Epithelial cell of prostate (primary cell): ENCODE results near the gene CAAP1.
"Not testable (repeated sequence)": the region's sequence is repeated elsewhere in the genome, so short reads cannot be mapped to it uniquely, and the experiment has no call there.

ENCODE experiments used
- DNase-seq: peaks from one replicate; pipeline ENCODE4 v3.0.0-alpha.2; 2011; ENCODE audit warnings: low read depth, low spot score
- H3K27ac ChIP-seq: fragments of 450-650 bp; 2 replicates; pipeline ENCODE4 v1.5.1; 2017; ENCODE audit warnings: mild to moderate bottlenecking

The CAAP1 gene

GRCh38 chr9:26892251-26893029, at the start of gene CAAP1:
TSS of gene CAAP1 (minus strand) at chr9:26892802. CDS start at chr9:26892715, 87 bp downstream.
- H3K27ac ChIP-seq: peak within 1 kb of the TSS; percentile 97
- DNase-seq: peak; percentile 53

- H3K27ac ChIP-seq: no peak overlapping the region
These were observed 48.2 kb upstream of the CAAP1 start for GRCh38 chr9:26940779-26941178.

GRCh38 chr9:26939955-26940711, 47.5 kb upstream of the CAAP1 start:
- DNase-seq: no peak
- no peak overlapping the region for H3K27ac ChIP-seq

More at GRCh38 chr9:26940779-26941178, 48.2 kb upstream of the CAAP1 start:
- DNase-seq: no peak

GRCh38 chr9:26937816-26938371, 45.3 kb upstream of the CAAP1 start:
- DNase-seq: no peak

GRCh38 chr9:26935847-26936246, 43.2 kb upstream of the CAAP1 start:
- DNase-seq: no peak
- H3K27ac ChIP-seq: peak overlapping the region; percentile 8

More at GRCh38 chr9:26937816-26938371, 45.3 kb upstream of the CAAP1 start:
- no peak overlapping the region for H3K27ac ChIP-seq

- no peak for DNase-seq
- H3K27ac ChIP-seq: no peak overlapping the region
These were observed 36.4 kb upstream of the CAAP1 start for GRCh38 chr9:26928902-26929495.

- no peak overlapping the region for H3K27ac ChIP-seq
- no peak for DNase-seq
These were observed 33.0 kb upstream of the CAAP1 start for GRCh38 chr9:26925609-26926008.

- DNase-seq: no peak
- H3K27ac ChIP-seq: no peak overlapping the region
These were observed 27.1 kb upstream of the CAAP1 start for GRCh38 chr9:26919698-26920097.

GRCh38 chr9:26913138-26913668, 20.6 kb upstream of the CAAP1 start:
- no peak overlapping the region for H3K27ac ChIP-seq
- DNase-seq: no peak

- H3K27ac ChIP-seq: no peak overlapping the region
- no peak for DNase-seq
These were observed 12.1 kb upstream of the CAAP1 start for GRCh38 chr9:26904671-26905070.

GRCh38 chr9:26904070-26904469, 11.5 kb upstream of the CAAP1 start:
- no peak for DNase-seq

GRCh38 chr9:26893030-26893676, 551 bp upstream of the CAAP1 start:
- H3K27ac ChIP-seq: peak overlapping the region; percentile 97
- DNase-seq: no peak

More at GRCh38 chr9:26904070-26904469, 11.5 kb upstream of the CAAP1 start:
- no peak overlapping the region for H3K27ac ChIP-seq

- H3K27ac ChIP-seq: peak overlapping the region; percentile 97
- DNase-seq: no peak
These were observed 876 bp downstream of the CAAP1 start for GRCh38 chr9:26891726-26892125.

- H3K27ac ChIP-seq: no peak overlapping the region
- DNase-seq: no peak
These were observed 4.3 kb downstream of the CAAP1 start for GRCh38 chr9:26888271-26888670.

GRCh38 chr9:26882154-26882553, 10.4 kb downstream of the CAAP1 start:
- no peak overlapping the region for H3K27ac ChIP-seq
- no peak for DNase-seq

GRCh38 chr9:26880262-26880661, 12.3 kb downstream of the CAAP1 start:
- DNase-seq: no peak

GRCh38 chr9:26875155-26875554, 17.4 kb downstream of the CAAP1 start:
- not testable (repeated sequence) for H3K27ac ChIP-seq, DNase-seq

More at GRCh38 chr9:26880262-26880661, 12.3 kb downstream of the CAAP1 start:
- H3K27ac ChIP-seq: no peak overlapping the region

GRCh38 chr9:26870292-26870691, 22.3 kb downstream of the CAAP1 start:
- peak; percentile 18 for DNase-seq
- H3K27ac ChIP-seq: no peak overlapping the region

- H3K27ac ChIP-seq: no peak overlapping the region
- DNase-seq: no peak
These were observed 29.5 kb downstream of the CAAP1 start for GRCh38 chr9:26863074-26863473.
